Skeletal muscle satellite cell (primary cell): Measurements from ENCODE around the gene MAPK7.

ENCODE experiments used
- H3K27me3 ChIP-seq: 2 replicates; pipeline ENCODE4 v1.7.0; 2013; ENCODE audit warnings: low read length; ENCODE audit not compliant: control insufficient read depth, insufficient read depth
- H3K36me3 ChIP-seq: 2 replicates; pipeline ENCODE4 v1.7.0; 2013; ENCODE audit warnings: mild to moderate bottlenecking, control low read depth, low read length; ENCODE audit not compliant: insufficient read depth
- H3K4me1 ChIP-seq: 2 replicates; pipeline ENCODE4 v1.7.0; 2013; ENCODE audit warnings: low read length; ENCODE audit not compliant: control insufficient read depth, insufficient read depth
- H3K4me2 ChIP-seq: 2 replicates; pipeline ENCODE4 v1.7.0; 2013; ENCODE audit warnings: mild to moderate bottlenecking, low read length
- H3K4me3 ChIP-seq: 2 replicates; pipeline ENCODE4 v1.7.0; 2013; ENCODE audit warnings: low read length
- H3K9ac ChIP-seq: 2 replicates; pipeline ENCODE4 v1.7.0; 2013; ENCODE audit warnings: mild to moderate bottlenecking, low read depth, low read length, moderate library complexity
- H3K9me3 ChIP-seq: replicated peaks from 2 replicates; pipeline ENCODE4 v1.7.0; 2013; ENCODE audit warnings: mild to moderate bottlenecking, control low read depth, low read length

MAPK7 gene

DNA sequence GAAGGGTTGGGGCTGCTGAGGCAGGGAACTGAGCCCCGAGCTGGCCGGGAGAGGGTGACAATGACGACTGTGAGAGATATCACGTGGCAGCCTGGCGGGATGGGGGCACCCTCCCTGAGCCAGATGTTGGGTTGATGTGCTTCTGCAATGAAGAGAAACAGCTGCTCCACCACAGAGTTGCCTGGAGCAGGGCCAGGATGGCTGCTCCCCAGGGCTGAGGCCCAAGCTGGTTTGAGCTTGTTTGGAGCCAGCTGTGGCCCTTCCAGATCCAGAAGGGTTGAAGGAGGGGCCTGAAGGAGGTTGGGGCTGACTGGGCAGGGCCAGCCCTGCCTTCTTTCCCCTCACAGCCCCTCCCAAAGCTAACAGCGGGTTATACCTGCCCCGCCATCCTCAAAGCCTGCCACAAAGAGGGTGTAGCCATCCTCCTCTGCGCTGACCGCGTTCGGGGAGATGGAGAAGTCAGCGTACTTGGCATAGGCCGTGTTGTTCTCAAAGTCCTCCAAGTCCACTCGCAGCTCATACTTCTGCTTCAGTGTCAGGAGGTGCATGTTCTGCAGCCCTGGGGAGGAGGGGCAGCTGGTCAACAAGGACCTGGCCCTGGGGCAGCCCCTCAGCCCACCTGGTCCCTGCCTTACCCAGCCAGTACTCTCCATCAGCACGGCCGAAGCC is 6.6 kb downstream of the MAPK7 start:
- H3K9ac ChIP-seq, result peak overlapping the region; percentile 4
- peaks cover 42% of the 10 kb centered on the region for H3K36me3 ChIP-seq
- peaks cover 54% of the 10 kb centered on the region for H3K4me1 ChIP-seq
- H3K4me3 ChIP-seq, result no peak overlapping the region
- peak overlapping the region; percentile 12 for H3K4me2 ChIP-seq
- no peaks in the 10 kb centered on the region for H3K27me3 ChIP-seq
- H3K9me3 ChIP-seq, result no peaks in the 10 kb centered on the region

DNA sequence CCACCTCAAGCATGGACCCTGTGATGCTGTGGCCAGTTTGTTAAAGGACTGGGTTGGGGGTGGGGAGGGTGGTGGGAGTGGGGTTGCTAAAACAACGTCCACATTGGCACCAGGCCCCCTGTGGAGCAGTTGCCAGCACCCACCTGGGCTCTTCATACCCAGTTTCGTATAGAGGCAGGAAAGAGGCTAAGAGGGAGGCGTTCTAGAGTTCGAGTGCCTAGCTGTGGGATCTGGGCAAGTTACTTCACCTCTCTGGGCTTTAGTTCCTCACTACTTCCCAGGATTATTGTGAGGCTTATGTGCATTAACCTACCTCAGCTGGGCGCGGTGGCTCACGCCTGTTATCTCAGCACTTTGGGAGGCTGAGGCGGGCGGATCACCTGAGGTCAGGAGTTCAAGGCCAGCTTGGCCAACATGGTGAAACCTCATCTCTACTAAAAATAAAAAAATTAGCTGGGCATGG is 7.3 kb downstream of the MAPK7 start:
- H3K9me3 ChIP-seq, result no peaks in the 10 kb centered on the region
- H3K4me2 ChIP-seq, result peak overlapping the region; percentile 12
- H3K4me1 ChIP-seq, result peaks cover 54% of the 10 kb centered on the region
- H3K9ac ChIP-seq, result no peak overlapping the region
- no peak overlapping the region for H3K4me3 ChIP-seq
- peaks cover 37% of the 10 kb centered on the region for H3K36me3 ChIP-seq
- H3K27me3 ChIP-seq, result no peaks in the 10 kb centered on the region

DNA sequence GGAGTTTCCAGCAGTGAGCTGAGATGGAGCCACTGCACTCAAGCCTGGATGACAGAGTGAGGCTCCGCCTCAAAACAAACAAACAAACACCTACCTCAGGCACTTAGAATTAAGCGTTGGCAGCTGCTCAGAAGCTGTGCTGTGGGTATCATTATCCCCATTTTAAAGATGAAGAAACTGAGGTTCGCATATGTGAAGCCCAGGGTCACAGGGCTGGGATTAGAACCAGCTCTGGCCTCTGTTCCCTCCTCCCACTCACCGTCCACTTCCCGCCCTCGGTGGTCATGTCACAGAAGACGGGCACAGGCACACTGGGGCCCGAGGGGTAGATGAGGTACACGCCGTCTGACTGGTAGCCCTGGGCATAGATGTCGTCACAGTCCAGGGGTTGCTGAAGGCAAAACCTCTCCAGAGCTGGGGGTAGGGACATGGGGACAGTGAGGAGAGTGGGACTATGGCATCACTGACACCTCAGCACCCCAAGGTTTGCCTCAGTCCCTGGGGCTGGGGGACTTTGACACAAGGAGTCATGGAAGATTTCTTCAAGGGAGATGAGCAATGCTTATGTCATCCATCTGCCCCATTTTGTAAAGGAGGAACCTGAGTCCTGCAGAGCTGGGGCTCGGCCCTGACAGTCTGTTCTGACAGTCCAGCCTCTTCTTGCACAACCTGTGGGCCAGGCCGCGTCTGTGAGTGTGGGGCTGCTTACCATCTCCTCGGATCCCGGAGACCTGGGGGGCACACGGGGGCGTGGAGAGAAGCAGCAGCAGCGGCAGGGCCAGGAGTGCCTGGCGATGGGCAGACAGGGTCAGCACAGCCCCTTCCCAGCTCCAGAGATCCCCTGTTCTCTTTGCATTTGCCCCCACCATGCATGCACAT is 8.0 kb downstream of the MAPK7 start:
- Histone ChIP-seq H3K4me1 (peaks cover 56% of the 10 kb centered on the region), H3K9ac (peak overlapping the region; percentile 11), H3K9me3 (no peaks in the 10 kb centered on the region), H3K36me3 (peaks cover 29% of the 10 kb centered on the region), H3K4me3 (peak overlapping the region; percentile 37), H3K27me3 (no peaks in the 10 kb centered on the region), H3K4me2 (peak overlapping the region; percentile 73)

DNA sequence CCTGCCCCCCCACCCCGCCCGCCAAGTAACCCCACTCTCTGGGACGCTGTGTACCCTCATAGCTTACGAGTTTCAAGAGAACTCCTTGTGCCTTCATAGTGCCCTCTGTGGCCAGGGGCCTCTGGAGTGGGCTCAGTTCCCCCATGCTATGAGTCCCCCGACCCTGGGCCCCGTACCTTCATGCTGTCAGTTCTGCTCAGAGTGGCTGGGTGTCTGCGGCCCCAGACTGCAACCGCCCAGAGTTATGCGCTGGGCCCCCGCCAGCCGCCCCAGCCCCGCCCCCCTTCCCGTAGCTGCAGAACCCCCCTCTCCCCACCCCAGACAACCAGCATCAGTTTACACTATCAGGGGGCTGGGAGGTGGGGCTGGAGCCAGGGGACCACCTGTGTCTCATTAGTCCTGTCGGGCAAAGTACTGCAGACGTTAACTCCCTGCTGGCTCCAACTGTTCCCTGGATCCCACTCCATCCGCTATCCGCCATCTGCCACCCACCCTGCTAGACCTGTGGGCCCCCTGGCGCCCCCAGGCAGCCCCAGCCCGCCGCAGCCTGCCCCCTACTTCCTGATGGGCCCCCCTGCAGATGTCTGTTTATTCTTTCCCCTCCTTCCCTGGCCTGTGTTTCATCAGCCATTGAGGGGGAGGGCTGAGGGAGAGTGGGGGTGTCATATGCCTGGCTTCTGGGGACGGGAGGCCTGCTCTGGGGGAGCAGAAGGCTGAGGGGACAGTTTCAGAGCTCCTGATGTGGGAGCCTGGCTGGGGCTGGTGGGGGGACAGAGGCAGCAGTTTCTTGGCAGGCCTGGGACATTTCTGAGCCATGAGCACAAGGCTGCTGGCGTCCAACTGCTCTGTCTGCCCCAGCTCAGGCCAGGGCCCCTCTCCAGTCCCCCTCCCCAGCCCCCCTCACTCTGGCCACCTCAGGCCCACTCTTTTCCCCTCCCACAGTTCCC is 8.9 kb downstream of the MAPK7 start, which contains the start of gene MFAP4:
Gene MFAP4 (minus strand): TSS at position 217 of the 947 bp plus-strand sequence. CDS start 35 bp downstream, at position 182.
- Histone ChIP-seq H3K9me3 (no peaks in the 10 kb centered on the region), H3K27me3 (no peaks in the 10 kb centered on the region), H3K9ac (peak within 1 kb of the TSS; percentile 61), H3K4me1 (peaks cover 60% of the 10 kb centered on the region), H3K36me3 (peaks cover 22% of the 10 kb centered on the region), H3K4me3 (peak within 1 kb of the TSS; percentile 37), H3K4me2 (peak within 1 kb of the TSS; percentile 73)

DNA sequence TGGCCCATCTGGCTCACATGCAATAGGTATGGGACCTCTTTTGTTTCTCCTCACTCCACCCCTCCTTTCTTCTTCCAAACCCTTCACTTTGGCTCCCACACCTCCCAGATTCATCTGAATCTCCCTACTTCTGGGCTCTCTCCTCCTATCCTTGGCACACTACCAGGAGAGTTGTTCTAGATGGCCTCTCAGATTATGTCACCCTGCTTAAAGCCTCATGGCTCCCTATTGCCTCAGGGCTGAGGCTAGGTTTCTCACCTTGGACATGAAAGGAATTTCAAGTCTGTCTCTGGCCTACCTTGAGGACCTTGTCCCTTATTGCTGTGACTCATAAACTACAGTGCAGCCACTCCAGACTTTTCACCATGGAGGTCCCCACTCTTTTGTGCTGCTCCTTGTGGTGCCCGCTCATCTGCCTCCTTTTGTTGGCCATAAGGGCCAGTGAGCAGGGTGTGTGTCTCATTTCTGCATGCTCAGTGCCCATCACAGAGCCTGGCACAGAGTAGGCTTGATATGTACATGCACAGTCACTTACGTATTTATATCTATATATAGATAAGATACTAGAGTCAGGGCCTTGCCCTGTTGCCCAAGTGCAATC is 9.7 kb downstream of the MAPK7 start:
- H3K4me3 ChIP-seq, result no peak overlapping the region
- H3K4me1 ChIP-seq, result peaks cover 62% of the 10 kb centered on the region
- no peak overlapping the region for H3K9ac ChIP-seq

DNA sequence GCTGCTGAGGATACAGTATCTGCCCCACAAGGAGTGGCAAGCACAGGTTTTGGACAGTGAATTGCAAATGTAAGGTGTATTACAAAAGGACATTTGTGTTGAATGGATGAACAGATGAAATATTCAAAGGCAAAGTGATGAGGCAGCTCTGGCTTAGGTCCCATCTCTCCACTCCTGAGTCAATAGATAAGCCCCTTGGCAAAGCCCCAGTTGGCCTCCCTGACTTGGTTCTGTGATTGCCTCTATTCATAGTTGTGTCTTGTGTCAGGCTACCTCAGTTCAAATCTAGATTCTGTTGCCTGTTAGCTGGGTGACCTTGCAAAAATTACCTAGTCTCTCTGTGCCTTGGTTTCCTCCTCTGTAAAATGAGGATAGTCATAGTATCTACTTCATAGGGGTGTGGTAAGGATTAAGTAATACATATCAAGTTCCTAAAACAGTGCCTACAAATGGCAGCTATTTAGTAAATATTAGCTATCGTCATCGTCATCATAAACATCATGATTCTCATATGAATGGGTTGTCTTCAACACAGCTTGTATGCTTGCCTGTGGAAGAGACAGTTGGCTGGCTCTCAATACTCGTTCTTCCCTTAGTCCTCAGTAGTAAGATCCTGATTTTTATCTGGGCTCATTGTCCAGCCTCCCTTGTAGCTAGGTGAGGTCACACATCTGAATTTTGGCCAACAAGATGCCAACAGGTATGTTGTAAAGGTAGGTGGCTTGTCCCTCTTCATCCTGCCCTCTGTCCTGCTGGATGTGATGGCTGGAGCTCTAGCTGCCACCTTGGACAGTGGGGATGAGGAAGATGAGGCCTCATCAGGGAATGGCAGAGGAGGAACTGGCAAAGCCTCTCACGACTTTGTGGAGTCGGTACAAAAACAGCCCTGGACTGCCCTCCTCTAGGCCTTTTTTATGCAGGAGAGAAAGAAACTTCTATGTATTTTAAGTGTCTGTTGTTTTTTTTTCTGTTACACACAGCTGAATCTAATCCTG is 10.8 kb downstream of the MAPK7 start:
- Histone ChIP-seq H3K4me1 (peaks cover 55% of the 10 kb centered on the region), H3K9ac (no peak overlapping the region), H3K36me3 (peaks cover 6% of the 10 kb centered on the region), H3K4me3 (no peak overlapping the region), H3K4me2 (no peak overlapping the region), H3K9me3 (no peaks in the 10 kb centered on the region), H3K27me3 (no peaks in the 10 kb centered on the region)

More for the DNA sequence above, 9.7 kb downstream of the MAPK7 start:
- peaks cover 15% of the 10 kb centered on the region for H3K36me3 ChIP-seq
- H3K27me3 ChIP-seq, result no peaks in the 10 kb centered on the region
- H3K9me3 ChIP-seq, result no peaks in the 10 kb centered on the region
- peak overlapping the region; percentile 57 for H3K4me2 ChIP-seq

GRCh38 chr17:19390951-19391350 is 12.7 kb downstream of the MAPK7 start:
- Histone ChIP-seq H3K9ac (no peak overlapping the region), H3K4me1 (peaks cover 38% of the 10 kb centered on the region), H3K4me2 (no peak overlapping the region), H3K4me3 (no peak overlapping the region), H3K27me3 (no peaks in the 10 kb centered on the region), H3K9me3 (no peaks in the 10 kb centered on the region), H3K36me3 (no peaks in the 10 kb centered on the region)

- Histone ChIP-seq H3K4me2 (no peak overlapping the region), H3K9me3 (no peaks in the 10 kb centered on the region), H3K36me3 (no peaks in the 10 kb centered on the region), H3K4me1 (peaks cover 33% of the 10 kb centered on the region), H3K9ac (no peak overlapping the region), H3K4me3 (no peak overlapping the region), H3K27me3 (no peaks in the 10 kb centered on the region)
Observed at GRCh38 chr17:19391432-19391831, 13.1 kb downstream of the MAPK7 start.

- Histone ChIP-seq H3K4me1 (peaks cover 24% of the 10 kb centered on the region), H3K4me2 (no peak overlapping the region), H3K27me3 (no peaks in the 10 kb centered on the region), H3K9ac (no peak overlapping the region), H3K4me3 (no peak overlapping the region), H3K36me3 (no peaks in the 10 kb centered on the region), H3K9me3 (no peaks in the 10 kb centered on the region)
Observed at GRCh38 chr17:19392303-19392702, 14.0 kb downstream of the MAPK7 start.

DNA sequence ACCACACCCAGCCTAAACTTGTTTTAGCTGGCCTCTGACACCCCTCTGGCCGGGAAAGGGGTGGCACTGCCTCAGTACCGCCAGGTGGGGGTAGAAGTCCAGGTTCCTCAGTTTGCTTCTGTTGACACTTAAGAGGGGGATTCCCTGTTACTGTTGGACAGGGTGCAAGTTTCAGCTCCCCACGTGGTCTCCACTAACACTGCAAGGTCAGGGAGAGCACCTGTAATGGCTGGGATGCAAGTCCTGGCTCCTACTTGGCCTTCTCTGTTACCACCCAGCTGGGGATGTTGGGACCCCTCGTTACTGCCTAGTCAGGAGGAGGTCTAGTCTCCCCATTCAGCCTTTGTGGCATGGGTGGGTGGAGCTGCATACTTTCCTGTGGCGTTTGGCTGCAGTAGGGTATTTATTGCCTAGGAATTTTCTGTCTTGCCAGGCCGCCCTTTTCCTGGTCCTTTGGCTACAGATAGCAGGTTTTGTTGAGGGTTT is 19.3 kb downstream of the MAPK7 start:
- Histone ChIP-seq H3K27me3 (no peaks in the 10 kb centered on the region), H3K9ac (no peak overlapping the region), H3K36me3 (no peaks in the 10 kb centered on the region), H3K4me2 (no peak overlapping the region), H3K4me1 (peaks cover 15% of the 10 kb centered on the region), H3K4me3 (no peak overlapping the region), H3K9me3 (no peaks in the 10 kb centered on the region)
